Endothelial cell of umbilical vein (primary cell): ENCODE results near the gene HES2. TPM values are rescaled to one million over a fixed set of nuclear protein-coding genes. Genes with fewer than 3 reads are reported as not detected.
"Not testable (repeated sequence)": the region's sequence is repeated elsewhere in the genome, so short reads cannot be mapped to it uniquely, and the experiment has no call there.

Experiments
- BruUV-seq: library from RNA; stranded (reverse); fragments of 400-500 nt; replicated peaks from 2 replicates; lab custom pipeline; 2021; lab: Mats Ljungman, UMichigan
- CTCF ChIA-PET: fragments of 300-600, 350-600 bp; sonication (Branson Sonifier 250); formaldehyde crosslinking; loops from one replicate; lab custom pipeline; 2021; ENCODE audit warnings: antibody characterized with exemption, inconsistent platforms; lab: Charles Lee
- POLR2A ChIA-PET: fragments of 300-600, 350-600 bp; sonication (Branson Sonifier 250); formaldehyde crosslinking; loops from one replicate; lab custom pipeline; 2021; ENCODE audit warnings: antibody characterized with exemption, inconsistent platforms; lab: Charles Lee
- DNase-seq: peaks from one replicate; pipeline ENCODE4 v3.0.0-alpha.2; 2011; ENCODE audit warnings: low read depth, low spot score
- FAIRE-seq: peaks from 2 replicates; lab custom pipeline; 2011; peaks lifted over from hg19 to GRCh38; lab: Jason Lieb, UNC
- H2AFZ ChIP-seq: 2 replicates; pipeline ENCODE4 v1.6.0; 2012; ENCODE audit warnings: low read depth, low read length, control low read depth, inconsistent platforms
- H3K27ac ChIP-seq: 2 replicates; pipeline ENCODE4 v1.5.1; 2011; ENCODE audit warnings: low read depth, mild to moderate bottlenecking, control low read depth, low read length, moderate library complexity; ENCODE audit not compliant: insufficient read depth
- H3K27me3 ChIP-seq, 2 experiments: 2 replicates each; pipeline versions ENCODE4 v1.6.0 to v1.6.1; 2011; ENCODE audit warnings: low read length in 2 of 2, mixed read lengths in 1 of 2; ENCODE audit not compliant: control insufficient read depth in 2 of 2, insufficient read depth in 2 of 2
- H3K36me3 ChIP-seq, 2 experiments: 2 replicates in 1 of 2; 3 replicates in 1 of 2; pipeline ENCODE4 v1.5.1; 2011; ENCODE audit warnings: low read length in 2 of 2, mild to moderate bottlenecking in 1 of 2, moderate library complexity in 1 of 2; ENCODE audit not compliant: control insufficient read depth in 2 of 2, insufficient read depth in 2 of 2; ENCODE audit errors: extremely low read depth in 1 of 2
- H3K4me1 ChIP-seq: 3 replicates; pipeline ENCODE4 v1.5.1; 2011; ENCODE audit warnings: mild to moderate bottlenecking, low read length; ENCODE audit not compliant: control insufficient read depth, insufficient read depth; ENCODE audit errors: extremely low read depth
- H3K4me2 ChIP-seq: 2 replicates; pipeline ENCODE4 v1.6.1; 2011; ENCODE audit warnings: low read length, control low read depth, mixed read lengths; ENCODE audit not compliant: insufficient read depth
- H3K4me3 ChIP-seq, 3 experiments: fragments of 200-600 bp in 1 of 3; sonication (generic), shearing (Covaris generic) in 1 of 3; replicated peaks in 1 of 3; 2 replicates each; pipeline ENCODE4 v1.5.1; 2011 to 2016; ENCODE audit warnings: control low read depth in 3 of 3, low read length in 3 of 3, mild to moderate bottlenecking in 2 of 3, inconsistent platforms in 1 of 3, low read depth in 1 of 3, moderate library complexity in 1 of 3; ENCODE audit not compliant: insufficient read depth in 1 of 3
- H3K79me2 ChIP-seq: 2 replicates; pipeline ENCODE4 v1.6.0; 2012; ENCODE audit warnings: low read length, inconsistent platforms; ENCODE audit not compliant: control insufficient read depth, insufficient read depth
- H3K9ac ChIP-seq: replicated peaks from 2 replicates; pipeline ENCODE3; 2011; ENCODE audit warnings: low read length, control low read depth; ENCODE audit not compliant: insufficient read depth; ENCODE audit errors: extremely low read depth
- H3K9me1 ChIP-seq: replicated peaks from 3 replicates; pipeline ENCODE4 v1.6.0; 2011; ENCODE audit warnings: mild to moderate bottlenecking, low read length; ENCODE audit not compliant: control insufficient read depth, insufficient read depth; ENCODE audit errors: extremely low read depth
- H3K9me3 ChIP-seq: replicated peaks from 2 replicates; pipeline ENCODE4 v1.5.1; 2012; ENCODE audit warnings: low read length, inconsistent platforms; ENCODE audit not compliant: control insufficient read depth, insufficient read depth
- H4K20me1 ChIP-seq: replicated peaks from 2 replicates; pipeline ENCODE3; 2011; ENCODE audit warnings: mild to moderate bottlenecking, low read length; ENCODE audit not compliant: control insufficient read depth, insufficient read depth; ENCODE audit errors: extremely low read depth
- CTCF ChIP-seq, 2 donors: IDR thresholded peaks; 1 replicate in 1 of 2; 2 replicates in 1 of 2; pipeline ENCODE4 v1.5.1; 2011; ENCODE audit warnings: low read length in 2 of 2, mild to moderate bottlenecking in 2 of 2, moderate library complexity in 2 of 2, control low read depth in 1 of 2, inconsistent platforms in 1 of 2, low read depth in 1 of 2; ENCODE audit not compliant: insufficient read depth in 1 of 2; ENCODE audit errors: extremely low read depth in 1 of 2
- EZH2 ChIP-seq: IDR thresholded peaks from 2 replicates; pipeline ENCODE4 v1.6.1; 2012; ENCODE audit warnings: borderline replicate concordance, low read depth, mild to moderate bottlenecking, moderate library complexity, low read length, inconsistent platforms; ENCODE audit not compliant: severe bottlenecking
- dilution Hi-C: fragments of 300-500 bp; cut with MboI; formaldehyde crosslinking; loops from one replicate; pipeline ENCODE4 v1.15.0; 2019; ENCODE audit warnings: low sequenced_read_pairs; ENCODE audit not compliant: extremely low pct_ligation_motif_present
- intact Hi-C: fragments of 100-400 bp; cut with micrococcal nuclease; formaldehyde crosslinking; loops from one replicate; pipeline ENCODE4 v1.10.0; 2022
- polyA plus RNA-seq, 4 experiments: library from polyadenylated mRNA; depleted of rRNA in 3 of 4; stranded (reverse) in 3 of 4; unstranded in 1 of 4; fragments of >200 nt; gene quantifications; 2 replicates each; pipeline versions ENCODE4 v1.2.1 to v1.2.3, GENCODE V29; 2011 to 2012; ENCODE audit warnings: missing spikeins in 1 of 4
- total RNA-seq: library from RNA; stranded (reverse); gene quantifications from 2 replicates; pipeline ENCODE4 v1.2.3, GENCODE V29; 2021

HES2 gene
- total and polyA plus RNA-seq, 2 donors (not counting 3 experiments of a cell fraction or from before 2014, with no cell fraction given): 3.6 to 9.4 TPM

GRCh38 chr1:6455752-6456520 lies 36.2 kb upstream of the HES2 start:
- CTCF ChIA-PET: interaction anchor here (1.1 to 1.5 kb wide), 2 partner anchors 18 to 33 kb away, joined by 4 read pairs; no protein-coding TSS in a partner anchor
- FAIRE-seq: not testable (repeated sequence)

More at GRCh38 chr1:6455752-6456520, 36.2 kb upstream of the HES2 start:
- H3K4me3 ChIP-seq, dilution Hi-C loops, H4K20me1 ChIP-seq, H3K9me3 ChIP-seq, H3K9me1 ChIP-seq, H3K36me3 ChIP-seq, H2AFZ ChIP-seq, H3K9ac ChIP-seq, H3K4me1 ChIP-seq, intact Hi-C loops, H3K27ac ChIP-seq, BruUV-seq, H3K79me2 ChIP-seq, H3K4me2 ChIP-seq, DNase-seq: not testable (repeated sequence)
- POLR2A ChIA-PET: interaction anchor here (0.7 kb wide), 1 partner anchor 12 kb away, joined by 3 read pairs; no protein-coding TSS in a partner anchor
- TF ChIP-seq EZH2 (peak; percentile 56), CTCF (IDR thresholded peaks at IDR 0.05; ENCODE audit: extremely low read depth in 1 of 2, insufficient read depth in 1 of 2, low read depth in 1 of 2, low read length in 2 of 2) (peak in 1 of 2 donors; percentile 3)
- H3K27me3 ChIP-seq: peaks cover 29 to 35% of the 10 kb centered on the region in 2 experiments
